IgD-negative memory B cell (primary cell): ENCODE data around the gene HSPA14. TPM values are rescaled to one million over a fixed set of nuclear protein-coding genes. Genes with fewer than 3 reads are reported as not detected.
A peak's percentile ranks its signal among the peaks of the same experiment; 100 is the strongest.

ENCODE experiments used
- H3K27ac Mint-ChIP-seq, 3 donors: one replicate each; pipeline ENCODE4 v1.8.0; 2020 to 2022; ENCODE audit warnings: mild to moderate bottlenecking in 3 of 3, mixed read lengths in 3 of 3, moderate library complexity in 1 of 3
- H3K27me3 Mint-ChIP-seq: one replicate; pipeline ENCODE4 v1.8.0; 2021; ENCODE audit warnings: mixed read lengths
- H3K36me3 Mint-ChIP-seq: one replicate; pipeline ENCODE4 v1.8.0; 2020; ENCODE audit warnings: mild to moderate bottlenecking, mixed read lengths
- H3K4me1 Mint-ChIP-seq, 3 donors: one replicate each; pipeline ENCODE4 v1.8.0; 2020 to 2022; ENCODE audit warnings: mixed read lengths in 3 of 3, mild to moderate bottlenecking in 1 of 3
- H3K4me3 Mint-ChIP-seq, 4 donors: one replicate each; pipeline ENCODE4 v1.8.0; 2020 to 2022; ENCODE audit warnings: mild to moderate bottlenecking in 4 of 4, mixed read lengths in 4 of 4, moderate library complexity in 3 of 4
- H3K9me3 Mint-ChIP-seq, 3 donors: one replicate each; pipeline ENCODE4 v1.8.0; 2020 to 2021; ENCODE audit warnings: mixed read lengths in 3 of 3, mild to moderate bottlenecking in 1 of 3
- polyA plus RNA-seq: library from polyadenylated mRNA; unstranded; fragments of 300-500 nt; fragmentation: Illumina TruSeq; gene quantifications from one replicate; pipeline ENCODE4 v1.2.3, GENCODE V29; 2021

Gene HSPA14
- polyA plus RNA-seq, 1 donor from 2014 or later: 11.3 TPM

- Mint-ChIP-seq H3K27me3 (no peaks in the 10 kb centered on the region), H3K9me3 (no peaks in the 10 kb centered on the region), H3K36me3 (peaks cover 4% of the 10 kb centered on the region), H3K4me1 (peaks cover 14 to 28% (median 22%) of the 10 kb centered on the region in 3 donors), H3K27ac (peak overlapping the region in 2 of 3 donors; percentile 46 to 59), H3K4me3 (no peak overlapping the region)
Observed at GRCh38 chr10:14822879-14823755, 15.0 kb upstream of the HSPA14 start.

- Mint-ChIP-seq H3K36me3 (peaks cover 4% of the 10 kb centered on the region), H3K27me3 (no peaks in the 10 kb centered on the region), H3K4me1 (peaks cover 14 to 28% (median 22%) of the 10 kb centered on the region in 3 donors), H3K9me3 (no peaks in the 10 kb centered on the region), H3K4me3 (no peak overlapping the region), H3K27ac (no peak overlapping the region)
Observed at GRCh38 chr10:14823966-14824365, 14.1 kb upstream of the HSPA14 start.

- no peaks in the 10 kb centered on the region for H3K9me3 Mint-ChIP-seq
- H3K4me3 Mint-ChIP-seq: peak overlapping the region in 1 of 4 donors; percentile 49
- peaks cover 10 to 20% (median 15%) of the 10 kb centered on the region in 3 donors for H3K4me1 Mint-ChIP-seq
- H3K27me3 Mint-ChIP-seq: no peaks in the 10 kb centered on the region
- H3K27ac Mint-ChIP-seq: peak overlapping the region in 2 of 3 donors; percentile 1 to 69
- H3K36me3 Mint-ChIP-seq: peaks cover 4% of the 10 kb centered on the region
Observed at GRCh38 chr10:14826076-14826829, 11.9 kb upstream of the HSPA14 start.

- peaks cover 0 to 7% (median 7%) of the 10 kb centered on the region in 3 donors for H3K4me1 Mint-ChIP-seq
- peaks cover under 1% of the 10 kb centered on the region for H3K36me3 Mint-ChIP-seq
- H3K27ac Mint-ChIP-seq: no peak overlapping the region
- H3K27me3 Mint-ChIP-seq: no peaks in the 10 kb centered on the region
- no peaks in the 10 kb centered on the region for H3K9me3 Mint-ChIP-seq
- H3K4me3 Mint-ChIP-seq: no peak overlapping the region
Observed at GRCh38 chr10:14833106-14833505, 5.0 kb upstream of the HSPA14 start.

- no peaks in the 10 kb centered on the region for H3K9me3 Mint-ChIP-seq
- H3K4me1 Mint-ChIP-seq: peaks cover 0 to 16% (median 16%) of the 10 kb centered on the region in 3 donors
- peak overlapping the region in 1 of 4 donors; percentile 47 for H3K4me3 Mint-ChIP-seq
- H3K27ac Mint-ChIP-seq: no peak overlapping the region
- H3K36me3 Mint-ChIP-seq: no peaks in the 10 kb centered on the region
- H3K27me3 Mint-ChIP-seq: no peaks in the 10 kb centered on the region
Observed at GRCh38 chr10:14836208-14836607, 1.9 kb upstream of the HSPA14 start.

GRCh38 chr10:14837003-14837756 lies 926 bp upstream of the HSPA14 start:
- peak overlapping the region; percentile 87 to 98 (median 97) for H3K4me3 Mint-ChIP-seq
- H3K27ac Mint-ChIP-seq: peak overlapping the region; percentile 43 to 94 (median 94)
- H3K4me1 Mint-ChIP-seq: peaks cover 0 to 16% (median 16%) of the 10 kb centered on the region in 3 donors
- no peaks in the 10 kb centered on the region for H3K27me3 Mint-ChIP-seq
- no peaks in the 10 kb centered on the region for H3K36me3 Mint-ChIP-seq
- no peaks in the 10 kb centered on the region for H3K9me3 Mint-ChIP-seq

- Mint-ChIP-seq H3K27ac (peak overlapping the region; percentile 43 to 94 (median 94)), H3K36me3 (no peaks in the 10 kb centered on the region), H3K4me1 (peaks cover 0 to 16% (median 16%) of the 10 kb centered on the region in 3 donors), H3K9me3 (no peaks in the 10 kb centered on the region), H3K4me3 (peak overlapping the region; percentile 87 to 98 (median 97)), H3K27me3 (no peaks in the 10 kb centered on the region)
Observed at GRCh38 chr10:14838582-14839304, 637 bp downstream of the HSPA14 start.

GRCh38 chr10:14839305-14839695 lies 1.2 kb downstream of the HSPA14 start:
- Mint-ChIP-seq H3K36me3 (peaks cover 2% of the 10 kb centered on the region), H3K4me3 (peak overlapping the region; percentile 87 to 98 (median 97)), H3K4me1 (peaks cover 0 to 16% (median 16%) of the 10 kb centered on the region in 3 donors), H3K27me3 (no peaks in the 10 kb centered on the region), H3K27ac (peak overlapping the region in 2 of 3 donors; percentile 43 to 94), H3K9me3 (no peaks in the 10 kb centered on the region)

GRCh38 chr10:14840178-14840577 lies 2.1 kb downstream of the HSPA14 start:
- no peaks in the 10 kb centered on the region for H3K9me3 Mint-ChIP-seq
- H3K27me3 Mint-ChIP-seq: no peaks in the 10 kb centered on the region
- H3K27ac Mint-ChIP-seq: no peak overlapping the region
- H3K4me3 Mint-ChIP-seq: peak overlapping the region in 3 of 4 donors; percentile 58 to 87 (median 79)
- peaks cover 0 to 17% (median 16%) of the 10 kb centered on the region in 3 donors for H3K4me1 Mint-ChIP-seq
- H3K36me3 Mint-ChIP-seq: peaks cover 2% of the 10 kb centered on the region

- H3K27me3 Mint-ChIP-seq: no peaks in the 10 kb centered on the region
- peaks cover 2% of the 10 kb centered on the region for H3K36me3 Mint-ChIP-seq
- H3K9me3 Mint-ChIP-seq: no peaks in the 10 kb centered on the region
- H3K4me3 Mint-ChIP-seq: no peak overlapping the region
- H3K27ac Mint-ChIP-seq: peak overlapping the region in 1 of 3 donors; percentile 27
- H3K4me1 Mint-ChIP-seq: peaks cover 0 to 11% (median 10%) of the 10 kb centered on the region in 3 donors
Observed at GRCh38 chr10:14843327-14843988, 5.4 kb downstream of the HSPA14 start.

- Mint-ChIP-seq H3K4me3 (no peak overlapping the region), H3K27me3 (no peaks in the 10 kb centered on the region), H3K4me1 (peaks cover 0 to 5% (median 5%) of the 10 kb centered on the region in 3 donors), H3K9me3 (no peaks in the 10 kb centered on the region), H3K36me3 (peaks cover 5% of the 10 kb centered on the region), H3K27ac (no peak overlapping the region)
Observed at GRCh38 chr10:14844948-14845347, 6.8 kb downstream of the HSPA14 start.

GRCh38 chr10:14852236-14852635 lies 14.1 kb downstream of the HSPA14 start:
- Mint-ChIP-seq H3K27ac (no peak overlapping the region), H3K27me3 (no peaks in the 10 kb centered on the region), H3K4me3 (no peak overlapping the region), H3K36me3 (peaks cover 6% of the 10 kb centered on the region), H3K4me1 (peaks cover 0 to 1% (median 0%) of the 10 kb centered on the region in 3 donors), H3K9me3 (no peaks in the 10 kb centered on the region)

GRCh38 chr10:14855453-14855852 lies 17.3 kb downstream of the HSPA14 start:
- Mint-ChIP-seq H3K9me3 (no peaks in the 10 kb centered on the region), H3K4me1 (peaks cover 1 to 5% (median 3%) of the 10 kb centered on the region in 3 donors), H3K27ac (no peak overlapping the region), H3K27me3 (no peaks in the 10 kb centered on the region), H3K36me3 (peaks cover 6% of the 10 kb centered on the region), H3K4me3 (no peak overlapping the region)
